ENCODE results near the gene RPSA.

Gene RPSA

GRCh38 chr3:39420543-39420942 lies 14.0 kb downstream of the RPSA start:
- no peaks in the 10 kb centered on the region for H3K9me2 ChIP-seq (replicated peaks; ENCODE audit: control insufficient read depth, low read length)
- H3F3A ChIP-seq (ENCODE audit: control insufficient read depth, insufficient read depth), result peaks cover 10% of the 10 kb centered on the region
- no peaks in the 10 kb centered on the region for H3K9me3 ChIP-seq (ENCODE audit: control insufficient read depth, insufficient read depth, low read length)
- TF ChIP-seq EZH2phosphoT487 (IDR thresholded peaks at IDR 0.05; ENCODE audit: borderline replicate concordance, low read length) (no peak), CTCF (IDR thresholded peaks at IDR 0.05; ENCODE audit: low read depth, low read length, poor library complexity, severe bottlenecking) (no peak)
- no peak overlapping the region for H3K4me3 ChIP-seq (ENCODE audit: low read length)
- no peaks in the 10 kb centered on the region for H3K4me1 ChIP-seq (ENCODE audit: control insufficient read depth, low read length)
- H3K27me3 ChIP-seq (ENCODE audit: control insufficient read depth, low read length), result peaks cover 9% of the 10 kb centered on the region
- H3K27ac ChIP-seq (ENCODE audit: low read depth, low read length), result no peak overlapping the region
- H3K36me3 ChIP-seq (ENCODE audit: control insufficient read depth, low read length), result no peaks in the 10 kb centered on the region
- no peak overlapping the region for H3K4me2 ChIP-seq (ENCODE audit: low read length)
- H4K20me1 ChIP-seq (ENCODE audit: control insufficient read depth, insufficient read depth, low read depth, low read length), result no peaks in the 10 kb centered on the region
- H3K79me2 ChIP-seq (ENCODE audit: control insufficient read depth, low read length), result no peaks in the 10 kb centered on the region

GRCh38 chr3:39423436-39423970 lies 17.0 kb downstream of the RPSA start:
- Histone ChIP-seq H3K27ac (ENCODE audit: low read depth, low read length) (no peak overlapping the region), H3F3A (ENCODE audit: control insufficient read depth, insufficient read depth) (no peaks in the 10 kb centered on the region), H3K4me2 (ENCODE audit: low read length) (no peak overlapping the region), H3K9me3 (ENCODE audit: control insufficient read depth, insufficient read depth, low read length) (no peaks in the 10 kb centered on the region), H3K79me2 (ENCODE audit: control insufficient read depth, low read length) (no peaks in the 10 kb centered on the region), H3K27me3 (ENCODE audit: control insufficient read depth, low read length) (peaks cover 19% of the 10 kb centered on the region), H3K4me1 (ENCODE audit: control insufficient read depth, low read length) (no peaks in the 10 kb centered on the region), H3K36me3 (ENCODE audit: control insufficient read depth, low read length) (no peaks in the 10 kb centered on the region), H4K20me1 (ENCODE audit: control insufficient read depth, insufficient read depth, low read depth, low read length) (no peaks in the 10 kb centered on the region), H3K4me3 (ENCODE audit: low read length) (no peak overlapping the region), H3K9me2 (replicated peaks; ENCODE audit: control insufficient read depth, low read length) (no peaks in the 10 kb centered on the region)
- no peak for TF ChIP-seq EZH2phosphoT487 (IDR thresholded peaks at IDR 0.05; ENCODE audit: borderline replicate concordance, low read length)
- TF ChIP-seq CTCF (IDR thresholded peaks at IDR 0.05; ENCODE audit: low read depth, low read length, poor library complexity, severe bottlenecking), result no peak

- Histone ChIP-seq H3K36me3 (ENCODE audit: control insufficient read depth, low read length) (no peaks in the 10 kb centered on the region), H3K9me2 (replicated peaks; ENCODE audit: control insufficient read depth, low read length) (no peaks in the 10 kb centered on the region), H3K4me3 (ENCODE audit: low read length) (no peak overlapping the region), H3K4me1 (ENCODE audit: control insufficient read depth, low read length) (no peaks in the 10 kb centered on the region), H3F3A (ENCODE audit: control insufficient read depth, insufficient read depth) (no peaks in the 10 kb centered on the region), H4K20me1 (ENCODE audit: control insufficient read depth, insufficient read depth, low read depth, low read length) (no peaks in the 10 kb centered on the region), H3K4me2 (ENCODE audit: low read length) (no peak overlapping the region), H3K79me2 (ENCODE audit: control insufficient read depth, low read length) (no peaks in the 10 kb centered on the region), H3K27ac (ENCODE audit: low read depth, low read length) (no peak overlapping the region), H3K27me3 (ENCODE audit: control insufficient read depth, low read length) (peaks cover 12% of the 10 kb centered on the region), H3K9me3 (ENCODE audit: control insufficient read depth, insufficient read depth, low read length) (no peaks in the 10 kb centered on the region)
- TF ChIP-seq EZH2phosphoT487 (IDR thresholded peaks at IDR 0.05; ENCODE audit: borderline replicate concordance, low read length) (no peak), CTCF (IDR thresholded peaks at IDR 0.05; ENCODE audit: low read depth, low read length, poor library complexity, severe bottlenecking) (no peak)
Measured at GRCh38 chr3:39426312-39426711, 19.8 kb downstream of the RPSA start.

Measured in DOHH2 (cell line).